ENCODE measurements around the gene PTX4. TPM values are rescaled to one million over a fixed set of nuclear protein-coding genes. Genes with fewer than 3 reads are reported as not detected.

PTX4 gene
- total and polyA plus RNA-seq, 2 experiments from 2014 or later, result not detected

GRCh38 chr16:1438229-1439057 is 50.3 kb downstream of the PTX4 start:
- ATAC-seq (no peak), DNase-seq (ENCODE audit: low spot score) (no peak)
- Histone ChIP-seq H3K4me3 (no peak overlapping the region), H3K27ac (ENCODE audit: low read depth) (no peak overlapping the region), H3K36me3 (ENCODE audit: insufficient read depth) (no peaks in the 10 kb centered on the region), H3K9me2 (ENCODE audit: insufficient read depth) (no peaks in the 10 kb centered on the region), H2AFZ (no peak overlapping the region), H3F3A (replicated peaks; ENCODE audit: low read depth) (no peaks in the 10 kb centered on the region), H3K27me3 (ENCODE audit: insufficient read depth) (no peaks in the 10 kb centered on the region), H4K20me1 (replicated peaks; ENCODE audit: insufficient read depth) (no peaks in the 10 kb centered on the region), H3K4me1 (ENCODE audit: insufficient read depth) (no peaks in the 10 kb centered on the region), H3K4me2 (no peak overlapping the region), H3K79me2 (replicated peaks; ENCODE audit: insufficient read depth) (no peaks in the 10 kb centered on the region)
- Mint-ChIP-seq H3K4me3 (no peak overlapping the region), H3K9me3 (no peaks in the 10 kb centered on the region), H3K27me3 (ENCODE audit: insufficient read depth, low read depth, poor library complexity) (peaks cover 5% of the 10 kb centered on the region), H3K4me1 (no peaks in the 10 kb centered on the region), H3K36me3 (ENCODE audit: low read depth) (no peaks in the 10 kb centered on the region), H3K27ac (no peak overlapping the region)
- TF ChIP-seq ZNF462 (CRISPR knock-in tag; IDR thresholded peaks at IDR 0.05), result no peak
- TF ChIP-seq, protein P1, sequence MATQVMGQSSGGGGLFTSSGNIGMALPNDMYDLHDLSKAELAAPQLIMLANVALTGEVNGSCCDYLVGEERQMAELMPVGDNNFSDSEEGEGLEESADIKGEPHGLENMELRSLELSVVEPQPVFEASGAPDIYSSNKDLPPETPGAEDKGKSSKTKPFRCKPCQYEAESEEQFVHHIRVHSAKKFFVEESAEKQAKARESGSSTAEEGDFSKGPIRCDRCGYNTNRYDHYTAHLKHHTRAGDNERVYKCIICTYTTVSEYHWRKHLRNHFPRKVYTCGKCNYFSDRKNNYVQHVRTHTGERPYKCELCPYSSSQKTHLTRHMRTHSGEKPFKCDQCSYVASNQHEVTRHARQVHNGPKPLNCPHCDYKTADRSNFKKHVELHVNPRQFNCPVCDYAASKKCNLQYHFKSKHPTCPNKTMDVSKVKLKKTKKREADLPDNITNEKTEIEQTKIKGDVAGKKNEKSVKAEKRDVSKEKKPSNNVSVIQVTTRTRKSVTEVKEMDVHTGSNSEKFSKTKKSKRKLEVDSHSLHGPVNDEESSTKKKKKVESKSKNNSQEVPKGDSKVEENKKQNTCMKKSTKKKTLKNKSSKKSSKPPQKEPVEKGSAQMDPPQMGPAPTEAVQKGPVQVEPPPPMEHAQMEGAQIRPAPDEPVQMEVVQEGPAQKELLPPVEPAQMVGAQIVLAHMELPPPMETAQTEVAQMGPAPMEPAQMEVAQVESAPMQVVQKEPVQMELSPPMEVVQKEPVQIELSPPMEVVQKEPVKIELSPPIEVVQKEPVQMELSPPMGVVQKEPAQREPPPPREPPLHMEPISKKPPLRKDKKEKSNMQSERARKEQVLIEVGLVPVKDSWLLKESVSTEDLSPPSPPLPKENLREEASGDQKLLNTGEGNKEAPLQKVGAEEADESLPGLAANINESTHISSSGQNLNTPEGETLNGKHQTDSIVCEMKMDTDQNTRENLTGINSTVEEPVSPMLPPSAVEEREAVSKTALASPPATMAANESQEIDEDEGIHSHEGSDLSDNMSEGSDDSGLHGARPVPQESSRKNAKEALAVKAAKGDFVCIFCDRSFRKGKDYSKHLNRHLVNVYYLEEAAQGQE (IDR thresholded peaks at IDR 0.05; ENCODE audit: unreplicated experiment), result no peak
- no peak for TF ChIP-seq ZNF114 (CRISPR knock-in tag; IDR thresholded peaks at IDR 0.05)
- TF ChIP-seq CTCF (conservative IDR thresholded peaks at IDR 0.05; ENCODE audit: low read depth in 2 of 2), result no peak
- TF ChIP-seq ETS1 (IDR thresholded peaks at IDR 0.05), result no peak
- TF ChIP-seq ZNF331 (CRISPR knock-in tag; IDR thresholded peaks at IDR 0.05; ENCODE audit: low read depth), result no peak
- no peak for TF ChIP-seq POLR2AphosphoS5 (IDR thresholded peaks at IDR 0.05; ENCODE audit: low read depth)
- TF ChIP-seq CREB1 (CRISPR knock-in tag; IDR thresholded peaks at IDR 0.05; ENCODE audit: low read depth), result no peak
- TF ChIP-seq STAT1 (IDR thresholded peaks at IDR 0.05; ENCODE audit: unreplicated experiment), result no peak
- TF ChIP-seq JUNB (IDR thresholded peaks at IDR 0.05; ENCODE audit: unreplicated experiment), result no peak
- TF ChIP-seq EZH2 (IDR thresholded peaks at IDR 0.05; ENCODE audit: low read depth, unreplicated experiment), result no peak
- TF ChIP-seq NANOG (IDR thresholded peaks at IDR 0.05; ENCODE audit: borderline replicate concordance), result no peak
- no peak for TF ChIP-seq EZH2phosphoT487 (IDR thresholded peaks at IDR 0.05; ENCODE audit: unreplicated experiment)
